ENCODE results near the gene ADARB1. TPM values are rescaled to one million over a fixed set of nuclear protein-coding genes. Genes with fewer than 3 reads are reported as not detected.

ADARB1 gene
- total and polyA plus RNA-seq, 2 of the 4 experiments (the other 2 are of a cell fraction): 39.8 to 47.3 TPM

DNA sequence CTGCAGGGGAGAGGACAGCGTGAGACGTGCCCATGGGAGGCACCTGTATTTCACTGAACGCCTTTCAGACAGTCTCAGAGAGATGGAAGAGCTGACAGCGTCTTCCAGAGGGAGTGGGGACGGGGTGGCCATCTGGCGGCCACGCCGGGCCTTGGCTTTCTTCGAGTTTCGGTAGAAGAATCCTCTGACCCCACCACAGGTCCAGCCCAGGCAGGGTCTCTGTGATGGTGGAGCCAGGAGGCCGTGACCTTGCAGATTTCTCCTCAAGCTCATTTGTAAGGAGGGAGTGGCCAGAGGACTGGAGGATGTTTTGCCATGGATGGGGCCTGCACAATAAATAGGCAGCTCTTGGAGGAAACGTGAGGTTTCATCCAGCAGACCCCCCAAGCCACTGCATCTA lies 47.6 kb upstream of the ADARB1 start:
- Histone ChIP-seq H3K4me3 (ENCODE audit: insufficient read depth, low read depth, low read length) (no peak overlapping the region), H3K56ac (ENCODE audit: extremely low read depth, insufficient read depth, low read length) (no peak overlapping the region), H2BK5ac (ENCODE audit: low read depth, low read length, poor library complexity, severe bottlenecking) (no peak overlapping the region), H3K4me1 (ENCODE audit: control insufficient read depth, insufficient read depth, low read length) (peaks cover 2% of the 10 kb centered on the region; the same call in 1 of the 2 replicates), H3K79me1 (ENCODE audit: low read depth in 1 of 2, low read length in 2 of 2) (no peaks in the 10 kb centered on the region), H3K14ac (replicated peaks; ENCODE audit: low read depth, low read length) (no peak overlapping the region), H4K91ac (ENCODE audit: insufficient read depth, low read depth, low read length) (peak overlapping the region; percentile 14; the same call in 1 of the 2 replicates), H3K9ac (ENCODE audit: low read depth, low read length) (no peak overlapping the region), H3K27me3 (ENCODE audit: control insufficient read depth, insufficient read depth, low read length) (no peaks in the 10 kb centered on the region; the same call in 1 of the 2 replicates), H3K9me1 (ENCODE audit: insufficient read depth, low read length) (no peaks in the 10 kb centered on the region), H2BK20ac (ENCODE audit: low read depth, low read length) (no peak overlapping the region), H3K18ac (ENCODE audit: low read depth, low read length) (no peak overlapping the region), H3K9me3 (ENCODE audit: control insufficient read depth, insufficient read depth, low read length) (peaks cover 5% of the 10 kb centered on the region), H3K4ac (ENCODE audit: low read depth, low read length) (no peak overlapping the region), H2BK120ac (ENCODE audit: low read depth, low read length) (no peak overlapping the region), H3K4me2 (ENCODE audit: low read depth, low read length) (no peak overlapping the region), H4K5ac (ENCODE audit: low read depth, low read length) (no peak overlapping the region), H2AK5ac (ENCODE audit: low read depth, low read length) (peak overlapping the region; percentile 65), H4K8ac (ENCODE audit: low read depth in 2 of 2, low read length in 2 of 2) (no peak overlapping the region), H2AK9ac (replicated peaks; ENCODE audit: low read depth, low read length, poor library complexity) (no peak overlapping the region), H3K36me3 (ENCODE audit: control insufficient read depth, insufficient read depth, low read length) (no peaks in the 10 kb centered on the region), H3K23ac (ENCODE audit: low read depth, low read length) (no peak overlapping the region), H2BK15ac (ENCODE audit: low read depth, low read length) (no peak overlapping the region), H4K20me1 (ENCODE audit: insufficient read depth, low read length) (no peaks in the 10 kb centered on the region), H2AFZ (replicated peaks; ENCODE audit: low read length, poor library complexity) (no peak overlapping the region), H3K27ac (ENCODE audit: insufficient read depth, low read length) (no peak overlapping the region)
- ATAC-seq (ENCODE audit: low read depth) (no peak), DNase-seq (no peak)
- TF ChIP-seq MXI1 (IDR thresholded peaks at IDR 0.05; ENCODE audit: borderline replicate concordance, low read depth, low read length) (no peak), NFE2L2 (IDR thresholded peaks at IDR 0.05; ENCODE audit: low read depth, low read length) (no peak), RFX5 (IDR thresholded peaks at IDR 0.05; ENCODE audit: low read depth, low read length) (no peak), CEBPB (IDR thresholded peaks at IDR 0.05; ENCODE audit: low read depth, low read length) (no peak)
- TF ChIP-seq, protein P1, sequence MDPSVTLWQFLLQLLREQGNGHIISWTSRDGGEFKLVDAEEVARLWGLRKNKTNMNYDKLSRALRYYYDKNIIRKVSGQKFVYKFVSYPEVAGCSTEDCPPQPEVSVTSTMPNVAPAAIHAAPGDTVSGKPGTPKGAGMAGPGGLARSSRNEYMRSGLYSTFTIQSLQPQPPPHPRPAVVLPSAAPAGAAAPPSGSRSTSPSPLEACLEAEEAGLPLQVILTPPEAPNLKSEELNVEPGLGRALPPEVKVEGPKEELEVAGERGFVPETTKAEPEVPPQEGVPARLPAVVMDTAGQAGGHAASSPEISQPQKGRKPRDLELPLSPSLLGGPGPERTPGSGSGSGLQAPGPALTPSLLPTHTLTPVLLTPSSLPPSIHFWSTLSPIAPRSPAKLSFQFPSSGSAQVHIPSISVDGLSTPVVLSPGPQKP (IDR thresholded peaks at IDR 0.05; ENCODE audit: borderline replicate concordance, low read depth, low read length): no peak
- CTCF ChIA-PET: no interaction called here
- dilution Hi-C loops (cut with HindIII; ENCODE audit: low sequenced_read_pairs, unreplicated experiment) (no loop called here), in situ Hi-C loops (cut with MboI; ENCODE audit: low sequenced_read_pairs) (no loop called here), intact Hi-C loops (cut with micrococcal nuclease) (no loop called here)
- POLR2A ChIA-PET (ENCODE audit: unreplicated experiment): no interaction called here
- whole genome bisulfite sequencing, 2 experiments (ENCODE audit: extremely low coverage in 2 of 2, insufficient read length in 1 of 2): 70% methylated on average over 2 of the region's 12 CpGs; no CpG with 5 or more reads in 1 of the 2 experiments
- no TSS peak for BruUV-seq (replicated peaks)

Measured in IMR-90 (cell line).